Stimulated activated memory B cell treated with anti-CD40 and anti-IgM and Interleukin-4, amounts not matched to agents 10 μg/mL and 1 μg/mL and 100 μg/mL, for 72 hours (primary cell): Measurements from ENCODE around the gene SLC8A2.

Experiments used
- ATAC-seq: fragments of 150-1000 bp; cut with Tn5 transposase; 2 replicates; pipeline ENCODE4 v1.10.0; 2021
- H3K27ac Mint-ChIP-seq: one replicate; pipeline ENCODE4 v1.8.0; 2022; ENCODE audit warnings: mild to moderate bottlenecking, mixed read lengths
- H3K27me3 Mint-ChIP-seq: one replicate; pipeline ENCODE4 v1.8.0; 2022; ENCODE audit warnings: mixed read lengths
- H3K36me3 Mint-ChIP-seq: one replicate; pipeline ENCODE4 v1.8.0; 2022; ENCODE audit warnings: mixed read lengths
- H3K4me1 Mint-ChIP-seq: one replicate; pipeline ENCODE4 v1.8.0; 2022; ENCODE audit warnings: mixed read lengths
- H3K4me3 Mint-ChIP-seq: one replicate; pipeline ENCODE4 v1.8.0; 2022; ENCODE audit warnings: mild to moderate bottlenecking, moderate library complexity, mixed read lengths
- H3K9me3 Mint-ChIP-seq: one replicate; pipeline ENCODE4 v1.8.0; 2022; ENCODE audit warnings: mixed read lengths

Gene SLC8A2

GRCh38 chr19:47509170-47509847 is 37.6 kb upstream of the SLC8A2 start:
- Mint-ChIP-seq H3K9me3 (no peaks in the 10 kb centered on the region), H3K27me3 (no peaks in the 10 kb centered on the region), H3K36me3 (peaks cover 15% of the 10 kb centered on the region), H3K4me1 (peaks cover 49% of the 10 kb centered on the region), H3K27ac (no peak overlapping the region), H3K4me3 (no peak overlapping the region)
- ATAC-seq, result no peak

GRCh38 chr19:47508721-47509120 is 37.0 kb upstream of the SLC8A2 start:
- Mint-ChIP-seq H3K36me3 (peaks cover 12% of the 10 kb centered on the region), H3K4me3 (no peak overlapping the region), H3K27ac (no peak overlapping the region), H3K4me1 (peaks cover 43% of the 10 kb centered on the region), H3K27me3 (no peaks in the 10 kb centered on the region), H3K9me3 (no peaks in the 10 kb centered on the region)
- ATAC-seq, result no peak

GRCh38 chr19:47507924-47508553 is 36.3 kb upstream of the SLC8A2 start:
- no peak for ATAC-seq
- Mint-ChIP-seq H3K36me3 (peaks cover 19% of the 10 kb centered on the region), H3K27me3 (no peaks in the 10 kb centered on the region), H3K9me3 (no peaks in the 10 kb centered on the region), H3K4me3 (no peak overlapping the region), H3K27ac (no peak overlapping the region), H3K4me1 (peaks cover 39% of the 10 kb centered on the region)

- no peaks in the 10 kb centered on the region for H3K27me3 Mint-ChIP-seq
- H3K27ac Mint-ChIP-seq, result no peak overlapping the region
- no peak for ATAC-seq
- H3K4me3 Mint-ChIP-seq, result no peak overlapping the region
- H3K4me1 Mint-ChIP-seq, result peaks cover 30% of the 10 kb centered on the region
- no peaks in the 10 kb centered on the region for H3K9me3 Mint-ChIP-seq
- H3K36me3 Mint-ChIP-seq, result peaks cover 19% of the 10 kb centered on the region
Observed at GRCh38 chr19:47507012-47507411, 35.3 kb upstream of the SLC8A2 start.

GRCh38 chr19:47506459-47506858 is 34.8 kb upstream of the SLC8A2 start:
- H3K27ac Mint-ChIP-seq, result no peak overlapping the region
- H3K36me3 Mint-ChIP-seq, result peaks cover 19% of the 10 kb centered on the region
- no peaks in the 10 kb centered on the region for H3K9me3 Mint-ChIP-seq
- H3K27me3 Mint-ChIP-seq, result no peaks in the 10 kb centered on the region
- no peak for ATAC-seq
- no peak overlapping the region for H3K4me3 Mint-ChIP-seq
- peaks cover 24% of the 10 kb centered on the region for H3K4me1 Mint-ChIP-seq

GRCh38 chr19:47505506-47505905 is 33.8 kb upstream of the SLC8A2 start:
- no peak overlapping the region for H3K27ac Mint-ChIP-seq
- no peak for ATAC-seq

GRCh38 chr19:47503826-47504150 is 32.1 kb upstream of the SLC8A2 start:
- Mint-ChIP-seq H3K4me3 (no peak overlapping the region), H3K27me3 (no peaks in the 10 kb centered on the region), H3K27ac (no peak overlapping the region), H3K4me1 (peaks cover 7% of the 10 kb centered on the region), H3K36me3 (peaks cover 38% of the 10 kb centered on the region), H3K9me3 (no peaks in the 10 kb centered on the region)
- no peak for ATAC-seq

More at GRCh38 chr19:47505506-47505905, 33.8 kb upstream of the SLC8A2 start:
- Mint-ChIP-seq H3K36me3 (peaks cover 26% of the 10 kb centered on the region), H3K4me3 (no peak overlapping the region), H3K9me3 (no peaks in the 10 kb centered on the region), H3K27me3 (no peaks in the 10 kb centered on the region), H3K4me1 (peaks cover 15% of the 10 kb centered on the region)

- H3K9me3 Mint-ChIP-seq, result no peaks in the 10 kb centered on the region
Observed at GRCh38 chr19:47503130-47503825, 31.6 kb upstream of the SLC8A2 start.

GRCh38 chr19:47499863-47500830 is 28.5 kb upstream of the SLC8A2 start:
- ATAC-seq, result no peak
- H3K27ac Mint-ChIP-seq, result no peak overlapping the region
- no peaks in the 10 kb centered on the region for H3K27me3 Mint-ChIP-seq
- no peak overlapping the region for H3K4me3 Mint-ChIP-seq
- peaks cover 40% of the 10 kb centered on the region for H3K36me3 Mint-ChIP-seq
- no peaks in the 10 kb centered on the region for H3K9me3 Mint-ChIP-seq
- peaks cover 9% of the 10 kb centered on the region for H3K4me1 Mint-ChIP-seq

More at GRCh38 chr19:47503130-47503825, 31.6 kb upstream of the SLC8A2 start:
- H3K36me3 Mint-ChIP-seq, result peaks cover 40% of the 10 kb centered on the region
- peaks cover 9% of the 10 kb centered on the region for H3K4me1 Mint-ChIP-seq
- H3K27me3 Mint-ChIP-seq, result no peaks in the 10 kb centered on the region
- no peak overlapping the region for H3K4me3 Mint-ChIP-seq
- no peak overlapping the region for H3K27ac Mint-ChIP-seq
- no peak for ATAC-seq

GRCh38 chr19:47499371-47499770 is 27.7 kb upstream of the SLC8A2 start:
- ATAC-seq, result no peak
- Mint-ChIP-seq H3K27ac (no peak overlapping the region), H3K4me1 (peaks cover 9% of the 10 kb centered on the region), H3K4me3 (no peak overlapping the region), H3K27me3 (no peaks in the 10 kb centered on the region), H3K36me3 (peaks cover 40% of the 10 kb centered on the region), H3K9me3 (no peaks in the 10 kb centered on the region)

- Mint-ChIP-seq H3K36me3 (peaks cover 39% of the 10 kb centered on the region), H3K4me1 (peaks cover 9% of the 10 kb centered on the region), H3K4me3 (no peak overlapping the region), H3K27me3 (no peaks in the 10 kb centered on the region), H3K27ac (no peak overlapping the region), H3K9me3 (no peaks in the 10 kb centered on the region)
- ATAC-seq, result no peak
Observed at GRCh38 chr19:47498561-47498960, 26.9 kb upstream of the SLC8A2 start.

- Mint-ChIP-seq H3K27ac (no peak overlapping the region), H3K4me3 (no peak overlapping the region), H3K4me1 (peaks cover 6% of the 10 kb centered on the region), H3K36me3 (peaks cover 39% of the 10 kb centered on the region), H3K9me3 (no peaks in the 10 kb centered on the region), H3K27me3 (no peaks in the 10 kb centered on the region)
- ATAC-seq, result no peak
Observed at GRCh38 chr19:47497821-47498520, 26.3 kb upstream of the SLC8A2 start.

- no peak overlapping the region for H3K4me3 Mint-ChIP-seq
- H3K36me3 Mint-ChIP-seq, result peaks cover 35% of the 10 kb centered on the region
- H3K27me3 Mint-ChIP-seq, result no peaks in the 10 kb centered on the region
- H3K9me3 Mint-ChIP-seq, result no peaks in the 10 kb centered on the region
- peaks cover 5% of the 10 kb centered on the region for H3K4me1 Mint-ChIP-seq
- no peak for ATAC-seq
- H3K27ac Mint-ChIP-seq, result no peak overlapping the region
Observed at GRCh38 chr19:47497050-47497766, 25.5 kb upstream of the SLC8A2 start.
